Measurements from ENCODE around the gene KATNB1.
"Not testable (repeated sequence)": the region's sequence is repeated elsewhere in the genome, so short reads cannot be mapped to it uniquely, and the experiment has no call there.

Gene KATNB1

GRCh38 chr16:57729182-57729484 lies 6.4 kb upstream of the KATNB1 start:
- no peak for DNase-seq (ENCODE audit: extremely low spot score)
- ChIA-PET CTCF (no interaction called here), POLR2A (no interaction called here)
- TF ChIP-seq BHLHE40 (IDR thresholded peaks at IDR 0.05; ENCODE audit: borderline replicate concordance) (no peak), SP1 (IDR thresholded peaks at IDR 0.05) (no peak), SUZ12 (IDR thresholded peaks at IDR 0.05) (no peak), FOXM1 (IDR thresholded peaks at IDR 0.05; ENCODE audit: borderline replicate concordance) (no peak), FOXK2 (IDR thresholded peaks at IDR 0.05) (no peak), ZNF384 (IDR thresholded peaks at IDR 0.05) (no peak), ARNT (IDR thresholded peaks at IDR 0.05) (no peak), L3MBTL2 (conservative IDR thresholded peaks at IDR 0.05) (no peak), NFRKB (IDR thresholded peaks at IDR 0.05) (no peak), TARDBP (IDR thresholded peaks at IDR 0.05) (no peak), FOXA1 (IDR thresholded peaks at IDR 0.05) (no peak), ELF4 (IDR thresholded peaks at IDR 0.05) (no peak), CTBP1 (IDR thresholded peaks at IDR 0.05; ENCODE audit: borderline replicate concordance) (no peak)
- TF ChIP-seq, protein P1, sequence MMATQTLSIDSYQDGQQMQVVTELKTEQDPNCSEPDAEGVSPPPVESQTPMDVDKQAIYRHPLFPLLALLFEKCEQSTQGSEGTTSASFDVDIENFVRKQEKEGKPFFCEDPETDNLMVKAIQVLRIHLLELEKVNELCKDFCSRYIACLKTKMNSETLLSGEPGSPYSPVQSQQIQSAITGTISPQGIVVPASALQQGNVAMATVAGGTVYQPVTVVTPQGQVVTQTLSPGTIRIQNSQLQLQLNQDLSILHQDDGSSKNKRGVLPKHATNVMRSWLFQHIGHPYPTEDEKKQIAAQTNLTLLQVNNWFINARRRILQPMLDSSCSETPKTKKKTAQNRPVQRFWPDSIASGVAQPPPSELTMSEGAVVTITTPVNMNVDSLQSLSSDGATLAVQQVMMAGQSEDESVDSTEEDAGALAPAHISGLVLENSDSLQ (IDR thresholded peaks at IDR 0.05): no peak

GRCh38 chr16:57729852-57730251 lies 5.7 kb upstream of the KATNB1 start:
- DNase-seq (ENCODE audit: extremely low spot score); CTCF ChIA-PET; POLR2A ChIA-PET: not testable (repeated sequence)

DNA sequence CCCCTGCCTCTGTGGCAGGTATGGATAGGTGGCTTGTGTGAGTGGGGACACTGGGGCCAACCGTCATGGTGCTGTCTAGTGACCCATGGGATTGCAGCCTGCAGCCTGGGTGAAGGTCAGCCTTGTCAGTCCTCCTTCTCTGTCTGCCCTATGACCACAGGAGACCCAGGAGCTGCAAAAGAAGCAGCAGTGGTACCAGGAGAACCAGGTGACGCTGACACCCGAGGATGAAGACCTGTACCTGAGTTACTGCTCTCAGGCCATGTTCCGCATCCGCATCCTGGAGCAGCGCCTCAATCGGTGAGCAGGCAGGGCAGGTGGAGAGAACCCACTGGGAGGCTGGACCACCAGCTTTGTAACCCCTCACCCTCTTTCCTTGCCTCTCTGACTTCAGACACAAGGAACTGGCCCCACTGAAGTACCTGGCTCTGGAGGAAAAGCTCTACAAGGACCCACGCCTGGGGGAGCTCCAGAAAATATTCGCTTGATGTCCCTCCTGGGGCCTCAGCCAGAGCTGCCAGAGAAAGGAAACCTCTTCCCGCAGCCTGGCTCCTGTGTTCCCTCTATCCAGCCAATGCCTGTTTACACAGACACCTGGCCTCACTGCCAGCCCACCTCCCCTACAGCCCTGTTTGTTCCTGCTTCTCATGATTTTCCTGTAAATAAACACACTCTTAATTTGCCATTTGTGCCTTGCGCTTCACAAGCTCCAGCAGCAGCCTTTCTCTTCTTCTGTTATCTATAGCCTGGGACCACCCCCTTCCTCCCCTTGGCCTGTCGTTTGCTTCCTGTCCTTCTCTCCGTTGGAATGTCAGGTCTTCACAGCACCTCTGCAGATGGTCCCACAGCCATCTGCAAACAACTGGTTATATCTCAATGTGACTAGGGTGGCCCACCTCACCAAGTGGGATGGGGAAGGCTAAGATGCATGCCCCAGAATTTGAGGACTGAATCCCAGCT lies 4.5 kb upstream of the KATNB1 start:
- ChIA-PET POLR2A (no interaction called here), CTCF (interaction anchor here (1.4 kb wide), 1 partner anchor 81 kb away, joined by 3 read pairs; no protein-coding TSS in a partner anchor)
- no peak for DNase-seq (ENCODE audit: extremely low spot score)
- TF ChIP-seq TARDBP (IDR thresholded peaks at IDR 0.05) (no peak), FOXA1 (IDR thresholded peaks at IDR 0.05) (no peak), FOXM1 (IDR thresholded peaks at IDR 0.05; ENCODE audit: borderline replicate concordance) (no peak), CTBP1 (IDR thresholded peaks at IDR 0.05; ENCODE audit: borderline replicate concordance) (no peak), LEF1 (IDR thresholded peaks at IDR 0.05; ENCODE audit: borderline replicate concordance) (no peak), NFRKB (IDR thresholded peaks at IDR 0.05) (no peak), BHLHE40 (IDR thresholded peaks at IDR 0.05; ENCODE audit: borderline replicate concordance) (no peak), ARNT (IDR thresholded peaks at IDR 0.05) (no peak), FOXK2 (IDR thresholded peaks at IDR 0.05) (no peak), ZNF384 (IDR thresholded peaks at IDR 0.05) (no peak)

DNA sequence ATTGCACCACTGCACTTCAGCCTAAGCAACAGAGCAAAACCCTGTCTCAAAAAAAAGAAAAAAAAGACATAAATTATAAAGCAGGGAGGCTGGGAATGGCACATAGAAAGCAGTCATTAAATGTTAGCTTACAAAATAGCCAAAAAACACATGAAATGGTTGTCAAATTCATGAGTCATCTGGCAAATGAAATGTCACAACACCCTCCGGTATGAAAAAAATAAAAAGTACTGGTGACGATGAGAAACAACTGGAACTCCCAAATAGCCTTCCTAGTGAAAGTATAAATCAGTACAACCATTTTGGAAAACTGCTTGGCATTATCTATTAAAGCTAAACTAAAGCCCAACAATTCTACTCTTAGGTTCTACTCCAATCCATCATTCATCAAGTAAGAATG lies 3.5 kb upstream of the KATNB1 start:
- ChIA-PET POLR2A (no interaction called here), CTCF (interaction anchor here (1.4 kb wide), 1 partner anchor 82 kb away, joined by 3 read pairs; no protein-coding TSS in a partner anchor)
- no peak for DNase-seq (ENCODE audit: extremely low spot score)
- TF ChIP-seq, protein P1 (IDR thresholded peaks at IDR 0.05): no peak
- TF ChIP-seq ARNT (IDR thresholded peaks at IDR 0.05) (no peak), ELF4 (IDR thresholded peaks at IDR 0.05) (no peak), SP1 (IDR thresholded peaks at IDR 0.05) (no peak), NFRKB (IDR thresholded peaks at IDR 0.05) (no peak), CTBP1 (IDR thresholded peaks at IDR 0.05; ENCODE audit: borderline replicate concordance) (no peak), FOXM1 (IDR thresholded peaks at IDR 0.05; ENCODE audit: borderline replicate concordance) (no peak), FOXK2 (IDR thresholded peaks at IDR 0.05) (no peak), TARDBP (IDR thresholded peaks at IDR 0.05) (no peak), SUZ12 (IDR thresholded peaks at IDR 0.05) (no peak), HDGF (IDR thresholded peaks at IDR 0.05; ENCODE audit: borderline replicate concordance) (no peak), FOXA1 (IDR thresholded peaks at IDR 0.05) (no peak)

DNA sequence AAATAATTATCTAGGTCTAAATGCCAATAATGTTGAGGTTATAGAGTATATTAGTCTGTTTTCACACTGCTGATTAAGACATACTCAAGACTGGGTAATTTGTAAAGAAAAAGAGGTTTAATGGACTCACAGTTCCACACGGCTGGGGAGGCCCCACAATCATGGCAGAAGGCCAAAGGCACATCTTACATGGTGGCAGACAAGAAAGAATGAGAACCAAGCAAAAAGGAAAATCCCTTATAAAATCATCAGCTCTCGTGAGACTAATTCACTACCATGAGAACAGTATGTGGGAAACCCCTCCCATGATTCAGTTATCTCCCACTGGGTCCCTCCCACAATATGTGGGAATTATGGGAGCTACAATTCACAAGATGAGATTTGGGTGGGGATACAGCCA lies 2.9 kb upstream of the KATNB1 start:
- POLR2A ChIA-PET: no interaction called here
- no peak for DNase-seq (ENCODE audit: extremely low spot score)
- CTCF ChIA-PET: no interaction called here
- no peak for TF ChIP-seq L3MBTL2 (conservative IDR thresholded peaks at IDR 0.05)
- no peak for TF ChIP-seq CTBP1 (IDR thresholded peaks at IDR 0.05; ENCODE audit: borderline replicate concordance)

- peak; percentile 36 for DNase-seq (ENCODE audit: extremely low spot score)
- ChIA-PET CTCF (interaction anchor here (1.3 kb wide), 1 partner anchor 85 kb away, joined by 3 read pairs; no protein-coding TSS in a partner anchor), POLR2A (interaction anchor here (1.0 to 1.8 kb wide), 5 partner anchors 13 to 393 kb away, joined by 3 to 8 read pairs (median 4); no protein-coding TSS in a partner anchor)
- TF ChIP-seq FOXA1 (IDR thresholded peaks at IDR 0.05) (no peak), L3MBTL2 (conservative IDR thresholded peaks at IDR 0.05) (no peak)
Observed at GRCh38 chr16:57734308-57734924, 1.2 kb upstream of the KATNB1 start.

Data from HEK293T (cell line).